IMR-90 (cell line): ENCODE results near the gene IQCF2. TPM values are rescaled to one million over a fixed set of nuclear protein-coding genes. Genes with fewer than 3 reads are reported as not detected.
"Not testable (repeated sequence)": the region's sequence is repeated elsewhere in the genome, so short reads cannot be mapped to it uniquely, and the experiment has no call there.

ENCODE experiments used
- ATAC-seq: fragments of 200-7000 bp; cut with Tn5 transposase; 2 replicates; pipeline ENCODE4 v1.9.1; 2020; ENCODE audit warnings: low read depth, mild to moderate bottlenecking, moderate library complexity
- BruUV-seq: library from RNA; stranded (reverse); fragments of 400-500 nt; replicated peaks from 2 replicates; lab custom pipeline; 2021; lab: Mats Ljungman, UMichigan
- CTCF ChIA-PET: fragments of 300-600 bp; formaldehyde crosslinking; extraction: SDS; loops from one replicate; lab custom pipeline; 2021; ENCODE audit warnings: antibody characterized with exemption; lab: Yijun Ruan, JAX
- POLR2A ChIA-PET: fragments of 300-600 bp; sonication (Branson Sonifier 250); formaldehyde crosslinking; loops from one replicate; lab custom pipeline; 2022; ENCODE audit warnings: antibody characterized with exemption; ENCODE audit not compliant: unreplicated experiment; lab: Charles Lee
- DNase-seq: peaks from one replicate; pipeline ENCODE4 v3.0.0; 2013
- H2AFZ ChIP-seq: replicated peaks from 2 replicates; pipeline ENCODE3; 2013; ENCODE audit warnings: low read length, mild to moderate bottlenecking; ENCODE audit not compliant: poor library complexity
- H2AK5ac ChIP-seq: 2 replicates; pipeline ENCODE4 v1.6.1; 2013; ENCODE audit warnings: low read depth, low read length, inconsistent platforms
- H2AK9ac ChIP-seq: replicated peaks from 2 replicates; pipeline ENCODE3; 2013; ENCODE audit warnings: mild to moderate bottlenecking, low read depth, low read length, moderate library complexity; ENCODE audit not compliant: poor library complexity
- H2BK120ac ChIP-seq: 2 replicates; pipeline ENCODE4 v1.6.1; 2013; ENCODE audit warnings: low read depth, low read length, inconsistent platforms
- H2BK15ac ChIP-seq: 3 replicates; pipeline ENCODE4 v1.6.1; 2013; ENCODE audit warnings: low read depth, low read length, inconsistent platforms
- H2BK20ac ChIP-seq: 2 replicates; pipeline ENCODE4 v1.6.1; 2013; ENCODE audit warnings: low read depth, mild to moderate bottlenecking, inconsistent platforms, low read length, moderate library complexity
- H2BK5ac ChIP-seq: 2 replicates; pipeline ENCODE4 v1.6.1; 2013; ENCODE audit warnings: mild to moderate bottlenecking, low read depth, low read length, inconsistent platforms; ENCODE audit not compliant: poor library complexity, severe bottlenecking
- H3K14ac ChIP-seq: replicated peaks from 2 replicates; pipeline ENCODE4 v1.6.1; 2013; ENCODE audit warnings: low read depth, low read length, inconsistent platforms
- H3K18ac ChIP-seq: 2 replicates; pipeline ENCODE4 v1.6.1; 2013; ENCODE audit warnings: low read depth, low read length, control low read depth
- H3K23ac ChIP-seq: 2 replicates; pipeline ENCODE4 v1.6.1; 2013; ENCODE audit warnings: low read depth, low read length, inconsistent platforms
- H3K27ac ChIP-seq: 2 replicates; pipeline ENCODE4 v1.5.1; 2013; ENCODE audit warnings: mild to moderate bottlenecking, control low read depth, low read length; ENCODE audit not compliant: insufficient read depth
- H3K27me3 ChIP-seq: 2 replicates; pipeline ENCODE4 v1.6.1; 2013; ENCODE audit warnings: low read length; ENCODE audit not compliant: control insufficient read depth, insufficient read depth
- H3K36me3 ChIP-seq: 2 replicates; pipeline ENCODE4 v1.6.1; 2013; ENCODE audit warnings: low read length, mixed read lengths; ENCODE audit not compliant: control insufficient read depth, insufficient read depth
- H3K4ac ChIP-seq: 2 replicates; pipeline ENCODE4 v1.6.1; 2013; ENCODE audit warnings: low read depth, low read length, inconsistent platforms
- H3K4me1 ChIP-seq: 2 replicates; pipeline ENCODE4 v1.6.1; 2013; ENCODE audit warnings: low read length, mixed read lengths; ENCODE audit not compliant: control insufficient read depth, insufficient read depth
- H3K4me2 ChIP-seq: 2 replicates; pipeline ENCODE4 v1.6.1; 2013; ENCODE audit warnings: low read depth, mild to moderate bottlenecking, control low read depth, low read length, moderate library complexity
- H3K4me3 ChIP-seq: 2 replicates; pipeline ENCODE4 v1.5.1; 2013; ENCODE audit warnings: low read depth, mild to moderate bottlenecking, control low read depth, low read length, moderate library complexity; ENCODE audit not compliant: insufficient read depth
- H3K56ac ChIP-seq: 2 replicates; pipeline ENCODE4 v1.6.1; 2013; ENCODE audit warnings: low read length, inconsistent platforms; ENCODE audit not compliant: insufficient read depth; ENCODE audit errors: extremely low read depth
- H3K79me1 ChIP-seq, 2 experiments: 2 replicates each; pipeline ENCODE4 v1.6.1; 2013; ENCODE audit warnings: low read length in 2 of 2, inconsistent platforms in 1 of 2, low read depth in 1 of 2
- H3K9ac ChIP-seq: 2 replicates; pipeline ENCODE4 v1.6.1; 2013; ENCODE audit warnings: low read depth, low read length, control low read depth
- H3K9me1 ChIP-seq: 2 replicates; pipeline ENCODE4 v1.6.1; 2013; ENCODE audit warnings: low read length, inconsistent platforms; ENCODE audit not compliant: insufficient read depth
- H3K9me3 ChIP-seq: 2 replicates; pipeline ENCODE4 v1.6.1; 2013; ENCODE audit warnings: low read length; ENCODE audit not compliant: control insufficient read depth, insufficient read depth
- H4K20me1 ChIP-seq: 2 replicates; pipeline ENCODE4 v1.6.1; 2013; ENCODE audit warnings: low read length, inconsistent platforms; ENCODE audit not compliant: insufficient read depth
- H4K5ac ChIP-seq: 2 replicates; pipeline ENCODE4 v1.6.1; 2013; ENCODE audit warnings: mild to moderate bottlenecking, low read depth, low read length, control low read depth
- H4K8ac ChIP-seq, 2 experiments: 2 replicates each; pipeline ENCODE4 v1.6.1; 2013; ENCODE audit warnings: low read depth in 2 of 2, low read length in 2 of 2, control low read depth in 1 of 2, inconsistent platforms in 1 of 2
- H4K91ac ChIP-seq: 2 replicates; pipeline ENCODE4 v1.6.1; 2013; ENCODE audit warnings: low read depth, low read length, inconsistent platforms; ENCODE audit not compliant: insufficient read depth
- WGBS, 2 experiments: methylation state at CpG; one replicate each; pipeline versions ENCODE4 v1.1.5 to v1.1.7; 2013; ENCODE audit warnings: missing lambda C conversion rate in 2 of 2; ENCODE audit not compliant: insufficient read length in 1 of 2; ENCODE audit errors: extremely low coverage in 2 of 2; 5-methylcytosine and 5-hydroxymethylcytosine counted together
- dilution Hi-C: fragments of 300-500 bp; cut with HindIII; formaldehyde crosslinking; loops from one replicate; pipeline ENCODE4 v1.14.3; 2018; ENCODE audit warnings: low sequenced_read_pairs; ENCODE audit not compliant: unreplicated experiment
- in situ Hi-C: fragments of 300-500 bp; cut with MboI; formaldehyde crosslinking; loops from 3 replicates; pipeline ENCODE4 v1.14.3; 2019; ENCODE audit warnings: low sequenced_read_pairs, inconsistent platforms, mixed read lengths
- intact Hi-C: fragments of 100-400 bp; cut with micrococcal nuclease; formaldehyde crosslinking; loops from 2 replicates; pipeline ENCODE4 v1.10.0; 2022
- polyA plus RNA-seq, 3 experiments: library from polyadenylated mRNA; depleted of rRNA; stranded (reverse); fragments of >200 nt; gene quantifications; 2 replicates each; pipeline ENCODE4 v1.2.3, GENCODE V29; 2012; ENCODE audit warnings: low replicate concordance in 1 of 3
- total RNA-seq: library from RNA; depleted of rRNA; stranded (reverse); fragments of >200 nt; gene quantifications from 2 replicates; pipeline ENCODE4 v1.2.3, GENCODE V29; 2012

The IQCF2 gene
- total and polyA plus RNA-seq, 2 of the 4 experiments (the other 2 are of a cell fraction), result not detected

- H2BK5ac ChIP-seq, H3K4me2 ChIP-seq, H3K18ac ChIP-seq, H3K4me1 ChIP-seq, in situ Hi-C loops, H2AK5ac ChIP-seq, H3K36me3 ChIP-seq, H3K4me3 ChIP-seq, H4K91ac ChIP-seq, H3K79me1 ChIP-seq, H3K27me3 ChIP-seq, H2AK9ac ChIP-seq, H3K23ac ChIP-seq, H4K8ac ChIP-seq, H3K9me1 ChIP-seq, H2BK15ac ChIP-seq, H2AFZ ChIP-seq, POLR2A ChIA-PET, H2BK120ac ChIP-seq, H2BK20ac ChIP-seq, H3K56ac ChIP-seq, H4K5ac ChIP-seq, H3K9ac ChIP-seq, H4K20me1 ChIP-seq, H3K4ac ChIP-seq, intact Hi-C loops, dilution Hi-C loops, H3K27ac ChIP-seq, DNase-seq, ATAC-seq, H3K9me3 ChIP-seq, H3K14ac ChIP-seq, CTCF ChIA-PET, BruUV-seq: not testable (repeated sequence)
- WGBS, 2 experiments, result no CpG with 5 or more reads among the region's 1 CpG
These were observed 7.5 kb downstream of the IQCF2 start for GRCh38 chr3:51868896-51869295.
